NCI-H345 (cell line): ENCODE results near the gene CHADL.
"Not testable (repeated sequence)": the region's sequence is repeated elsewhere in the genome, so short reads cannot be mapped to it uniquely, and the experiment has no call there.

Experiments used
- DNase-seq: peaks from one replicate; lab custom pipeline; 2025; lab: John Stamatoyannopoulos, UW

The CHADL gene

GRCh38 chr22:41181349-41182241 is 59.1 kb downstream of the CHADL start:
- no peak for DNase-seq

- no peak for DNase-seq
Measured at GRCh38 chr22:41180926-41181325, 59.8 kb downstream of the CHADL start.

GRCh38 chr22:41180362-41180761 is 60.4 kb downstream of the CHADL start:
- not testable (repeated sequence) for DNase-seq
